NCI-H2227 treated with DMSO at 0.1 percent for 48 hours (cell line): Measurements from ENCODE around the gene PRR15L.
"Not testable (repeated sequence)": the region's sequence is repeated elsewhere in the genome, so short reads cannot be mapped to it uniquely, and the experiment has no call there.

Source experiments
- DNase-seq: peaks from one replicate; lab custom pipeline; 2025; lab: John Stamatoyannopoulos, UW

Gene PRR15L, protein sequence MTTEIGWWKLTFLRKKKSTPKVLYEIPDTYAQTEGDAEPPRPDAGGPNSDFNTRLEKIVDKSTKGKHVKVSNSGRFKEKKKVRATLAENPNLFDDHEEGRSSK

DNA sequence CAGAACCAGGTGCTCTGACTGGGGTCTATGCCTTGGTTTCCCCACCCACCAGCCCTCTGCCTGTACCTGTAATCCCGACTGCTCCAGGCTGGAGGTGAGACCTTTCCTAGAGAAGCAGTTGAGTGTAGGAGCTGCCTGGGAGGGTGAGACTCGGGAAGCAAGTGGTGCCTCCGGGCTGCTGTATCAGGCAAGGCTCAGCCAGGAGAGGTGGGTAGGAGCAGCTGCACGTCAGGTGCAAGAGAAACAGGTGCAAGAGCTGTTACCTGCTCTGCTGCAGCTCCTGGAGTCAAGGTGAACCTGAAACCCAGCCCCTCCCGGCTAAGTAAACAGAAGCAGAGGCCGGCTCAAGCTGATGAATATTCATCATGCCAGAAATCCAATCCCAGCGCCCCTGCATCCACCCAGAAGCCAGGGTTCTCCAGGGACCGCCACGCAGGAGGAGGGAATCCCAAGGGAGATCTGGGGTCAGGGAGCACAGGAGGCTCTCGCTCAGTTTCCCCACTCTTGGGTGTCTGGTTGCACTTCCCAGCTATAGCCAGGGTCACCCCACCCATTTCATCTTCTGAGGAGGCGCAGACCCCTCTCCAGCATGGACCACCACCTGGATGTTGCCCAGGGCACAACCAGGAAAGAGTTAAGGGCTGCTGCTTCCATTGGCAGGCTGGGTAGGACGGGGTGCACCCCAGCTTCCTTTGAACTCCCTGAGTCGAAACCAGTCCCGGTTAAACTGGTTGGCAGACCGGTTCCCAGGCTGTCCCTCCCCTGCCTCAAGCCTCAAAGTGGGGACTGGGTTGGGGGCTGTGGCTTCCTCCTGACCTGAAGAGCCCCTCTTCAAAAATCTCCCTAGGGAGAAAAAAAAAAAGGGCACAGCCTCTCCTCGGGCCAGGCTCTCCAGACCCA lies at the start of gene PRR15L:
Gene PRR15L (minus strand): TSS at position 293 of the 900 bp plus-strand sequence. CDS start 4,649 bp downstream, outside the sequence.
- DNase-seq = no peak

DNA sequence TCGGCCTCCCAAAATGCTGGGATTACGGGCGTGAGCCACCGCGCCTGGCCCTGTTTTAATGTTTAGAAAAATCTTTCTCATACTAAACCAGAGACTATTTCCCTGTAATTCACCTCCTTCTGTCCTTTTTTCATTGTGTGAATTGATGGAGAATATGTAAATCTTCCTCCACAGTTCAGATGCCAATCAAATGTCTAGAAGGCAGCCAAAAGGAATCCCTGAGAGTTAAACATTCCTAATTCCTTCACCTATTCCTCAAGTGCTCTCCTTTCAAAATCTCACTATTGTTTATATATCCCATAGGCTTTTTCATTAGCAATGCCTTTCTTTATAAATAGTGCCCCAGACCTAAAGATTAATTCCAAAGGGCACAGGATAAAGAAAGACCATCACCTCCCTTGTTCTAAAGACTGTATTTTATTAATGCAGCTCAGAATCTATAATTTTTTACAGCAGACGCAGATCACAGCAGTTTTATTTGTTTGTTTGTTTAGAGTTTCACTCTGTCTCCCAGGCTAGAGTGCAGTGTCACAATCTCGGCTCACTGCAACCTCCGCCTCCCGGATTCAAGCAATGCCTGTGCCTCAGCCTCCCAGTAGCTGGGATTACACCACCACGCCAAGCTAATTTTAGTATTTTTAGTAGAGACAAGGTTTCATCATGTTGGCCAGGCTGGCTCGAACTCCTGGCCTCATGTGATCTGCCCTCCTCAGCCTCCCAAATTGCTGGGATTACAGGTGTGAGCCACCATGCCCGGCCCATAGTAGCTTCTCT lies 49.4 kb upstream of the PRR15L start:
- DNase-seq = no peak

DNA sequence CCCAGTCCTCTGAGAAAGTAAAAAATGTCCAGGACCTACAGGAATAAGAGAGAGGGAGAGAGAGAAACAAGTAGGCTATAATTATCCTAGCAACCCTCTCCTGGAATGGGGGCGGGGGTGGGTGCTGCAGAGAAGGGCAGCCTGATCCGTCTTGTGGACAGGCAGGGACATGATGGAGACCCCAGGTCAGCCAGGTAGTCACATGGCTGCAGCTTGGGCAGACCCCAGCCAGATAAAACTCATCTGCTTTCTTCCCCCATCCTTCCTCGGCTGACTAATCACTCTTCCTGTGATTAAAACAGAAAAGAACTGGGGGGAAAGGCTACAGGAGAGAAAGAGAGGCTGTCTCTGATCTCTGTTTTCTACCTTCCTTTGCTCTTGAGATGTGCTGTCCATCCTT lies 47.3 kb upstream of the PRR15L start:
- DNase-seq = peak; percentile 81

DNA sequence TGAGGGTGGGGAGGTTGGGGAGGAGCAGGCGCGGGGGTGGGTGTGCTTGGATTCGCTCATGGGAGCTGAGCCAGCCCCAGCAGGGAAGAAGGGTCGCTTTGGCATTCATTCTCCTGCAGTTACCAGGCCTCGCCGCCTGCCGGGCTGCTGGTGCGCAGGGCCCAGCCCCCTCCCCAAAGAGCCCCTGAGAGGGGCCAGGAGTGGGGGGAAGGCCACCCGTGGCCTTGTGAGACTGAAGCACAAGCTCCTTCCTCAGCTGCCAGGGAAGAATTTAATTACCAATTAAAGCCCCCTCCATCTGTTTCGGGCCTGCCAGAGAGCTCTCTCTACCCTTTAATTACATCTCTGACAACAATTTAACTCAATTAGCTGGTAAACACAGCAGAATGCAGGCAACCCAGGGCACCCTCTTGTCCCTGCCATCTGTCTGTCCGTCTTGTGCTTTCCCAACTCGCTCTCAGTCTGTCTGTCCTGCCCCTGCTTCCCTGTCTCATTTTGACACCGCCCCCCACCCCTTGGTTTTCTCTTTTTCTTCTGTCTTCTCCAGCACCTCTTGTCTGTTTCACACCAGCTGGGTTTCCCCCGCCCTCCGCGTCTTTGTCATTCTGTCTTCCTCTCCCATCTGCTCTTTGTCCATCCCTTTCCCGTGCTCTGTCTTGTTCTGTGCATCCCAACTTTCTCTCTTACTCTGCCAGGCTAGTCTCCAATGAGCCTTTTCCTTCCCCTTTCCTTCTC lies 45.9 kb upstream of the PRR15L start:
- DNase-seq = peak; percentile 98

DNA sequence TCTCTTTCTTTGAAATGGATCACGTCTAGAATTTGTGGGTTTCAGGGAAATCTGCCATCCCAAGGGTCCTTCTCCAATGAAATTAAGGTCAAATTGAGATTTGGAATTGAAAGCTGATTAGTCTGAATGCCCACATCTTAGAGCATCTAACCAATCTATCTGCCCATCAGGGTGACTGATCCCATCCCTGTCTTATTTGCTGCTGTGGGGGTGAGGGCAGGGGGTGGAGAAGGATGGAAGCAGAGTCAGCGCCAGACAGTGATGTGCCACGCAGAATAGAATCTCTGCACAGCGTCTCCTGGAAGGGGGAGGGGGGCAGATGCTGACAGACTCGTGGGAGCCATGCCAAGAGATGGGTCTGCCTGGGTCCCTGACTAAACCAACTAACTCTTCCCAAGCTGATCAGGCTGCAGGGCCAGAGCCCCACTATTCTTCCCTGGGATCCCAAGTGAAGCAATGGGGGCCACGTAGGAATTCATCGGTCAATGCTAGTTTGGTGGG lies 45.3 kb upstream of the PRR15L start:
- peak; percentile 92 for DNase-seq

DNA sequence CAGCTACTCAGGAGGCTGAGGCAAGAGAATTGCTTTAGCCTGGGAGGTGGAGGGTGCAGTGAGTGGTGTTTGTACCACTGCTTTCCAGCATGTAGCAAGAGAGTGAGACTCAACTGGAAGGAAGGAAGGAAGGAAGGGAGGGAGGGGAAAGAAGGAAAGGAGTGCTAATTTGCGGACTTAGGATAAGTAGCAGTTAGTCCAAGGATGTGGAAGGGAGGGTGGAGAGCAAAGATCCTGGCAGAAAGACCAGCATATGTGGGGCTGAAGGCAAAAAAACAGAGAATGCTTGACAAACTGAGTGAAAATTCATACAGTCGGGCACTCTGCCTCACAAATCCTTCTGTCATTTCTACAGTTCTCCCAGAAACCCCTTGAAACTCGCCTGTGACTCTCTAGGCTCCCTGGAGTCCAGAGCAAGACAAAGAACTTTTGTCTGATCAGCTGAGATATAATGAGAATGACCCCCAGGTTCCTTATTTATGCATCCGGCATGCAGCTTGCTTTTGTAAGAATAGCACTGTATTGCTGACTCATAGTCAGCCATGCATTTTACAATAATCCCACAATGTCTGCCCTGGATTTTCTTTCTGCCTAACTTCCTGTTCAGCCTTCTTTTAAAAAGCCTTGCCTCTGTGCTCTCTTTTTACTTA lies 44.7 kb upstream of the PRR15L start:
- DNase-seq = peak; percentile 66

DNA sequence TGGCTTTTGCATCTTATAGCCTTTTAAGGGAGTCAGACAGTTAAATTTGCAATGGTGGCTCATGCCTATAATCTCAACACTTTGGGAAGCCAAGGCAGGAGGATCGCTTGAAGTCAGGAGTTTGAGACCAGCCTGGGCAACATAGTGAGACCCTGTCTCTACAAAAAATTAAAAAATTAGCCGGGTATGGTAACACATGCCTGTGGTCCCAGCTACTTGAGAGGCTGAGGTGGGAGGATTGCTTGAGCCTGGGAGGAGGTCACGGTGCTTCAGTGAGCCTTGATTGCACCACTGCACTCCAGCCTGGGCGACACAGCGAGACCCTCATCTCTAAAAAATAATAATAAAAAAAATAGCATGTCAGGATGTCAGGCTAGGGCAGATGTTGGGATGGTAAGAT lies 44.0 kb upstream of the PRR15L start:
- not testable (repeated sequence) for DNase-seq

DNA sequence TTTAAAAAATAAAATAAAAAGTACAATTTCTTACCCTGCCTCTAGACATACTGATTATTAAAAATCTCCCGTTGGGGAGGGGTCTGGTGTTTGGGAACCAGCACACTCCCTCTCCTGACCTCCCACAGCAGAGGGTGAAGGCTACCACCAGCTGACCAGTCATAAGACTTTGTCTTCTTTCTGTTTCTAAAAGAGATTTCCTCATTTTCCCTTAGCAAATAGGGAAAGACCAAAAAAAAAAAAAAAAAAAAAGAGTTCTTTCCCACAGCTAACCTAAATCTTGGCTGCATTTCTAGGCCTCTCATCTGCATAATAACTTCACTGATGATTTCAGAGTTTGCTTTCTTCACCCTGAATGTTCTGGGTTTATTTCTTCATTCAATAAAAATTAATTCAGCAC lies 43.5 kb upstream of the PRR15L start:
- no peak for DNase-seq

DNA sequence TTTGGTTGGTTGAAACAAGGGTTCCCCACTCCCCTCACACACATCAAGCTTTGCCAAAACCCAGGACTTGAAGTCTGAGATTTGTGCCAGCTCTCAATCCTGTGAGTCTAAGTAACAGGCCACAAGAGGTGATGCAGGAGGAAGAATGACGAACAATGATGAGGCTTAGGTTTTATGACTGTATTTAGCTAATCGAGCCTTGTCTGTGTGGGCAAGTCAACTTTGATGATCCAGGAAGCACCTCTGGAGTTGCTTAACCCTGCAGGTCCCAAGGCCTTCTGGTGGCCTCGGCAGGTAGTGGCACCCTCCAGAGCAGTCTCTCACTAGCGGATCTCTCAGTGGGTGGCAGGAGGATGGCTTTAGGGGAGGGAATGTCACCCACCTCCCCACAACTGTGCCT lies 41.9 kb upstream of the PRR15L start:
- no peak for DNase-seq

DNA sequence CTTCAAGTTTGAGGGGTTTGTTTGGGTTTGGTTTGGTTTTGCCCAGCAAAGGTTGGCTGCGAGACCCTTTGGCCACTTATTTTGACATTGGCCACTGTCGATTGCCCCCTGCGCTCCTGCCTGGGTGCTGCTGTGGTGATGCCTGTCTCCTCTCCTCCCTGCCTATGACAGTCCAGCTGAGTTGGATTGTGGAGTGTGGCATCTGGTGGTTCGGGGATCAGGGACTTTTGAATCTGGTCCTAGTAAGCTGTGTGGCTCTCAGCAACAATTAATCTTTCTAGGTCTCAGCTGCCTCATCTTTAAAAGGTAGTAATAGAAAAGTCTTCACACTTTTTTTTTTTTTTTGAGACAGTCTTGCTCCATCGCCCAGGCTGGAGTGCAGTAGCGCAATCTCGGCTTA lies 40.4 kb upstream of the PRR15L start:
- DNase-seq = no peak

DNA sequence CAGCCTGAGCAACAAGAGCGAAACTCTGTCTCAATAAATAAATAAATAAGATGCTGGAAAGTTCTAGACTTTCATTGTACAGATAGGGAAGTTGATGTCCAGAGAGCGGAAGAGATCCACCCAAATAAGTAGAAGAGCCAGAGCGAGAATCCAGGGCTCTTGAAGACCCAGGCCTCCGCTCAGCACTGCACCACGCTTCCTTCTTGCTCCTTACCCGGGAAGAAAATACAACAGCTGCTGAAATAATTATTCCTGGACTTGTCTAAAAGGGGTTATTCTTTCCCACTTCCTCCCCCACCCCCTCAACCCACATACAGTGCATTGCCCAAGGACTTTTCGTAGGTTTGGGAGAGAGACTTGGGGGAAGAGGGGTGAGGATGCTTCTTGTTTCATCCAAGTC lies 39.9 kb upstream of the PRR15L start:
- DNase-seq = no peak

DNA sequence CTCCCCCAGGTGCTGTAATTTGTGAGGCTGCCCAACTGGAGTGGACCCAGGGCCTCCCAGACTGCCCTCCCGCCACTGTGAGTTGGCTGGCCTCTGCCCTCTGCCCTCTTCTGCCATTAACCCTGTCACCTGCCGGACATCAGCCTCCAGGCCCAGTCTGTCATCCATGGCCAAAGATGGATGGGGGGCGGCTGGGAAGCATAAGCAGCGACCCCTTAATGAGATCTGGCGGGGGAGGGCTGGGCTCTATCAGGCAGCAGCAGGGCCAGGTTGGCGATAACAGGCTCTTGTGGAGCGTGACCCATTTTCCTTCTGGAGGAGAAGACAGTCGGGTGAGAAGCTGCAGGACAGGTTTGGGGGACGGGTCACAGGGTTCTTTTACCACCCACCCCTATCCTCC lies 38.5 kb upstream of the PRR15L start:
- DNase-seq = no peak

DNA sequence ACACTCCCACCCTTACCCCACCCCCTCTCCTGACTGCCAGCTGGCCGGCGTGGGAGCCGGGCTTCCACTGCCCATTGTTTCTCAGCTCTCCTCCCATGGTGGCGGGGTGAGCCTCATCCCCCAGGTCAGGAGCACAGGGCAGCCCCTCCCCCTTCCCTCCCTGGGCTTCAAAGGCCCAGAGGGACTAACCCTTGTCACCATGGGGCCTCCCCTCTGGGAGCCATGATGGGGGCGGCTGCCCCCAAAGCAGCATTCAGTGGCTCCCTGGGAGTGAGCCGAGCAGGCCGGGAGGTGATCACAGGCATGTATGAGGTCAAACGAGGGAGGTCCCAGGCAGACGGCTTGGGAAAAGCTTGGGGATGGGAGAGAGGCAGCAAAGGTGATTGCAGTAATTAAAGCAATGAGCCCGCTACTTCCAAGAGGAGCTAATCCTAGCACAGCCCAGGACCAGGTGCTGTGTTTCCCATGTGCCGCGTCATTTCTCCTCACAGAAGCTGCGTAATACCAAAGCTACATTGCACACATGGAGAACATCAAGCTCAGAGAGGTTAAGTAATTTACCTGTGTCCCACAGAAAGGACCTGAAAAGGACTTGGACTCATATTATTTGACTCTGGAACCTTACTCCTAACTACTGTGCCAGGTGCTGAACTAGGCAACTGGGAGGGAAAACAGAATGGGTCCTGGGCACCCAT lies 37.7 kb upstream of the PRR15L start:
- peak; percentile 39 for DNase-seq

DNA sequence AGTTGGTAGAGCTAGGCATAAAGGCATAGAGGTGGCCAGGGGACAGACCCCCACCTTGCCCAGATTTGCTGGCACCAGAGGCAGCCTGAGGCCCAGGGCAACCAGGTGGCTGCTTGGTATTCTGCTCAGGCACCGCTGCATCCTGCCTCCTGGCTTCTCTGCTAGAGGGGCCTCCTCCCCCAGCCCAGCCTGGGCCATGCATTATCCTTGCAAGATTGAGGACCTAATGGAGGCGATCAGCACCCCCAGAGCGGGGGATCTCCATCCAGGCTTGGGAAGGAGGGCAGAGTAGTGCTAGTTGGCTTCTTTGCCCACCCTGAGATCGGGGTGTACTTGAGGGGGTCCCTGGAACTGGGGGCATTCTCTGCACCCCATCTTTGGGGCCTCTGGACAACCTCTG lies 37.0 kb upstream of the PRR15L start:
- no peak for DNase-seq

DNA sequence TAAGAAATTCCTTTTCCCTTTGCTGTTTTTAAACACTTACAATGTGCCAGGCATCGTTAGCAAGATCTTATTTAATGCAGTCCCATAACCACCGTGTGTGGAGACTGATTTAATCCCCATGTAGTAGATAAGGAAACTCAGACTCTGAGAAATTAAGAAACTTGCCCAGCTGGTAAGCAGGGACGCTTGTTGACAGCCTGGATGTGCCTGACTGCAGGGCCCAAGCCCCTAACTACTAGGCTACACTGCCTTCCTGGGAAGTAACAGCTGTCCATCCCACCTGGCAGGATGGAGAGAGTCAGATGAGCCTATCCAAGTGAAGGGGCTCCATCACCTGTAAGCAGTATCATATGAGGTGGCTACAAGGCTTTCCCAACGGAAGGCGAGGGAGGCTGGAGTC lies 36.3 kb upstream of the PRR15L start:
- no peak for DNase-seq

DNA sequence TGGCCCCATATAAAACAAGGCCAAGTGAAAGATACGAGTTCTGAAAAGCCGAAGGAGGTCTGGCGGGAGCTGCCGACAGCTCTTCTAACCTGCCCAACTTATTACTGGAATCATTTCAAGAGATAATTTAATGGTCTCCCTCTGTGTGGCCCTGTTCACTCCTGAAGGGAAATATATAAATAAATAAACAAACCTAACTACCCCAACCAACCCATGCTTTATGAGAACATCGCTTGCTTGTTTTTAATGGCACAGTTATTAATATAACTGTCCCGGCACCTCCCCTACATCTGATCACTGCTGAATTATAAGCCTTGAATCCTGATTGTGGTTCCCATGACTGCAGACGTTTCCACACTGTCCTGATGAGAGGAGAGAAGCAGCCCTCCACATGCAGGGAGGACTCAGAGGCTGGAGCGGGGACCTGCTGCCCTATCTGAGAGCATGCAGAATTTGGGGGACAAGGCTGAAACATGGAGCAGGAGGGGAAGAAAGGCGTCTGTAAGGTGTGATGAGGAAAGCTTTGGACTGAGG lies 35.4 kb upstream of the PRR15L start:
- DNase-seq = peak; percentile 90

DNA sequence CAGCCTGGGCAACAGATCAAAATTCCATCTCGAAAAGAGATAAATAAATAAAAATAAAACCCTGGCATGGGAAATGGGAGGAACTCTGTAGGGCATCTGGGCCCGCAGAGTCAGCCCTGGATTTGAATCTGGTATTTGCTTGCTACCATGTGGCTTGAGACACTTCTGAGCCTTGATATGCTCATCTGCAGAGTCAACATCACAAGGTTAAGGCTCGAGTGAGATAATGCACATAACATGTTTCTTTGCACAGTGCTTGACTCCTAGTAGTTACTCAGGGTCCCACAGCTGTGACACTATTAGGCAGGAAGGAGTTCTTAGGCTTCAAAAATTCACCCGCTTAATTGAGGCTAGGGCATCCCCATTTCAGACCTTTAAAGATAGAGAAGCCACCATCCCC lies 34.5 kb upstream of the PRR15L start:
- no peak for DNase-seq

DNA sequence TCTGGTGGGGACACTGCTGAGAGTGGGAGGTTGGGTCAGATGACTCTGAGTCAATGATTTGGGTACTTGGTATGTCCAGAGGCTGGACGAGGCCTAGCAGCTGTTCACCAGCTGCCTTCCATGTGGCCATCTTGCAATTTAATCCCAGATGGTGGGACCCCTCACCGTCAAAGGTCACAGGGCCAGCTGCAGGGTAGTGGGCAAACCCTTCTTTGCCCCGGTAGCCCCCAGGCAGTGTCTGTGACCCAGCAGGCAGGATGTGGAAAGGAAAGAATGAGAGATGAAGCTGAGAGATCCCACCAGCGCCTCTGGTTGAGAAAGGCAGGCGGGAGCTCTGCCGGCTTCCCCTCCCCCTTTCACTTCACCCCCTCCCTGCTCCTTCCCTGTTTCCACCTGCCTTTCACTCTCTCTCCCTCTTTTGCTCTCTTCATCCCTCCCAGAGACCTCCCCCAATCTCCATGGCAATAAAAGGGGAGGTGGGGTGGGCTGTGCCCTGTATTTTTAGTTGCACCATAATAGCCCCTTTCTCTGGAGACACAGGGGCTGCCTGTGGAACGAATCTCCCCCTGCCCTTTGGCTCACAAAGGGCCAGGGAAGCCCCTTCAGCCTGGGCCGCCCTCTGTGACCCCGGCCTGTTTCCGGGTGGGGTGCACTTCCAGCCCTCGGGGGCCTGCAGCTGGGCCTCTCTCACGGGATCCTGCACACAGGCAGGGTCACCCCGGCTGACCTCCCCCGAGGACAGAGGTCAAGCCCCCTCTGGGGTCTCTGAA lies 33.5 kb upstream of the PRR15L start:
- DNase-seq = peak; percentile 87

DNA sequence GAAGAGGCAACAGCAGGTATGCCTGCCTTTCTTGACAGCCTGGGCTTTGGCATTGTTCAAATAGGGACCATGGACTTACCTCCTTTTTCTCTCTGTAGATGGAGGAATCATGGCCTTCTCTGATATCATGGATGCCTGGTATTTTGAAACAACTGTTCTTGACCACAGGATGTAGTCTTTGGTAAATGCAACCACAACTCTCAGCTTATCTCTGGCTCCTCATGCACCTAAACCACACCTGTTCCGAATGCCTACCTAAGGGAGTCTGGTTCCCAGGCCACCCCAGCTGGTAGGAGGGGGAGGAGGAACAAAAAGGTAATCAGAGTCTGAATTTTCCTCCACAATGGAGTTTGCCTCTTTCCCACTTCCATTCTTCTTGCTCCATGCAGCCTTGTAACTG lies 32.0 kb upstream of the PRR15L start:
- DNase-seq = no peak

DNA sequence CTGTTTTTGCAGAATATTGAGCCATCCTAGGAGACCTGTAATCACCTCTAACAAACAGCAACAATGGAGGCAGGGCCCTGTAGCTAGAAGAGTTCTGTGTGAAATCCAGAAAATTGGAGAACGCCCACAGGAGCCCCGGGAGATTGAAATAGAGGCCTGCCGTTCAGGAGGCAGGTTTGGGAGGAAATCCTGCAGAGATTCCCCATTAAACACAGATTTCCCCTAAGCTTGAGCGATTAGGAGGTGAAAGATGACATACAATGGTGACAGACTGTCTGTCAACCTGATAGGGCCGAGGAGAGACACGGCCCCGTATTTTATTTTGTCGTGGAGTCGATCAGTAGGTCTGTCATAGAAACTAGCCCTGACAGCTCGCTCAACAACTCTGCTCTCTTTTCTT lies 31.5 kb upstream of the PRR15L start:
- DNase-seq = peak; percentile 45
